IPS DF 6.9 (cell line): ENCODE results near the gene YIPF3.
A peak's percentile ranks its signal among the peaks of the same experiment; 100 is the strongest.

Experiments used
- DNase-seq: peaks from one replicate; pipeline ENCODE4 v3.0.0-alpha.2; 2013; ENCODE audit warnings: low read depth, low spot score
- H3K27ac ChIP-seq: one replicate; pipeline ENCODE4 v1.5.1; 2013; ENCODE audit warnings: low read length, control low read depth
- H3K27me3 ChIP-seq: 2 replicates; pipeline ENCODE4 v1.6.1; 2013; ENCODE audit warnings: mild to moderate bottlenecking, low read length; ENCODE audit not compliant: control insufficient read depth, insufficient read depth
- H3K36me3 ChIP-seq: 2 replicates; pipeline ENCODE4 v1.6.1; 2013; ENCODE audit warnings: low read length; ENCODE audit not compliant: control insufficient read depth, insufficient read depth
- H3K4me1 ChIP-seq: 2 replicates; pipeline ENCODE4 v1.6.1; 2013; ENCODE audit warnings: low read length; ENCODE audit not compliant: control insufficient read depth, insufficient read depth
- H3K4me3 ChIP-seq: 2 replicates; pipeline ENCODE4 v1.5.1; 2013; ENCODE audit warnings: mild to moderate bottlenecking, low read length
- H3K9me3 ChIP-seq: 2 replicates; pipeline ENCODE4 v1.6.1; 2013; ENCODE audit warnings: low read length, inconsistent platforms; ENCODE audit not compliant: control insufficient read depth, insufficient read depth
- WGBS: extraction: QIAGEN DNeasy Blood & Tissue Kit; methylation state at CpG from one replicate; pipeline ENCODE4 v1.1.7; 2013; ENCODE audit warnings: mixed read lengths, missing lambda C conversion rate; ENCODE audit not compliant: insufficient read length, insufficient coverage; 5-methylcytosine and 5-hydroxymethylcytosine counted together

YIPF3 gene

GRCh38 chr6:43493230-43493629 is 23.5 kb downstream of the YIPF3 start:
- Histone ChIP-seq H3K27ac (no peak overlapping the region), H3K4me1 (peaks cover 10% of the 10 kb centered on the region)

GRCh38 chr6:43492673-43493072 is 24.1 kb downstream of the YIPF3 start:
- no peak for DNase-seq
- H3K9me3 ChIP-seq: no peaks in the 10 kb centered on the region
- WGBS: no CpG with 5 or more reads among the region's 3 CpGs
- peaks cover 10% of the 10 kb centered on the region for H3K4me1 ChIP-seq
- H3K4me3 ChIP-seq: no peak overlapping the region
- H3K27me3 ChIP-seq: no peaks in the 10 kb centered on the region
- H3K27ac ChIP-seq: no peak overlapping the region
- H3K36me3 ChIP-seq: no peaks in the 10 kb centered on the region

More at GRCh38 chr6:43493230-43493629, 23.5 kb downstream of the YIPF3 start:
- Histone ChIP-seq H3K36me3 (no peaks in the 10 kb centered on the region), H3K27me3 (no peaks in the 10 kb centered on the region), H3K9me3 (no peaks in the 10 kb centered on the region), H3K4me3 (no peak overlapping the region)
- DNase-seq: no peak
- WGBS: no CpG with 5 or more reads among the region's 2 CpGs

GRCh38 chr6:43491750-43492661 is 24.7 kb downstream of the YIPF3 start:
- Histone ChIP-seq H3K4me1 (peaks cover 10% of the 10 kb centered on the region), H3K9me3 (no peaks in the 10 kb centered on the region), H3K27ac (no peak overlapping the region), H3K4me3 (no peak overlapping the region), H3K27me3 (no peaks in the 10 kb centered on the region), H3K36me3 (no peaks in the 10 kb centered on the region)
- no CpG with 5 or more reads among the region's 10 CpGs for WGBS
- no peak for DNase-seq

GRCh38 chr6:43490523-43490939 is 26.2 kb downstream of the YIPF3 start:
- Histone ChIP-seq H3K36me3 (no peaks in the 10 kb centered on the region), H3K4me3 (no peak overlapping the region), H3K4me1 (peaks cover 5% of the 10 kb centered on the region; the same call in 1 of the 2 replicates), H3K27ac (no peak overlapping the region), H3K9me3 (no peaks in the 10 kb centered on the region), H3K27me3 (no peaks in the 10 kb centered on the region)
- no CpG with 5 or more reads among the region's 6 CpGs for WGBS
- DNase-seq: no peak

- H3K9me3 ChIP-seq: no peaks in the 10 kb centered on the region
- no peak overlapping the region for H3K27ac ChIP-seq
- no peaks in the 10 kb centered on the region for H3K36me3 ChIP-seq
- WGBS: no CpG with 5 or more reads among the region's 12 CpGs
- no peak overlapping the region for H3K4me3 ChIP-seq
- no peak for DNase-seq
- H3K4me1 ChIP-seq: no peaks in the 10 kb centered on the region
- H3K27me3 ChIP-seq: no peaks in the 10 kb centered on the region
Measured at GRCh38 chr6:43489277-43490072, 27.3 kb downstream of the YIPF3 start.

- DNase-seq: no peak
- no peaks in the 10 kb centered on the region for H3K9me3 ChIP-seq
- H3K4me3 ChIP-seq: no peak overlapping the region
- H3K36me3 ChIP-seq: no peaks in the 10 kb centered on the region
- no peaks in the 10 kb centered on the region for H3K4me1 ChIP-seq
- H3K27me3 ChIP-seq: no peaks in the 10 kb centered on the region
- no CpG with 5 or more reads among the region's 4 CpGs for WGBS
- no peak overlapping the region for H3K27ac ChIP-seq
Measured at GRCh38 chr6:43488667-43489276, 28.0 kb downstream of the YIPF3 start.

- H3K9me3 ChIP-seq: no peaks in the 10 kb centered on the region
- no peak for DNase-seq
Measured at GRCh38 chr6:43481591-43482236, 35.0 kb downstream of the YIPF3 start.

GRCh38 chr6:43481075-43481474 is 35.7 kb downstream of the YIPF3 start:
- Histone ChIP-seq H3K4me3 (no peak overlapping the region), H3K4me1 (peaks cover 5% of the 10 kb centered on the region; the same call in 1 of the 2 replicates), H3K9me3 (no peaks in the 10 kb centered on the region), H3K27me3 (no peaks in the 10 kb centered on the region), H3K36me3 (no peaks in the 10 kb centered on the region), H3K27ac (no peak overlapping the region)
- no CpG with 5 or more reads among the region's 2 CpGs for WGBS
- no peak for DNase-seq

More at GRCh38 chr6:43481591-43482236, 35.0 kb downstream of the YIPF3 start:
- H3K27me3 ChIP-seq: no peaks in the 10 kb centered on the region
- peaks cover 5% of the 10 kb centered on the region; the same call in 1 of the 2 replicates for H3K4me1 ChIP-seq
- H3K27ac ChIP-seq: no peak overlapping the region
- WGBS: no CpG with 5 or more reads among the region's 11 CpGs
- no peak overlapping the region for H3K4me3 ChIP-seq
- H3K36me3 ChIP-seq: no peaks in the 10 kb centered on the region

GRCh38 chr6:43478008-43478372 is 38.7 kb downstream of the YIPF3 start:
- Histone ChIP-seq H3K27ac (no peak overlapping the region), H3K4me1 (peaks cover 5% of the 10 kb centered on the region; the same call in 1 of the 2 replicates), H3K9me3 (no peaks in the 10 kb centered on the region), H3K4me3 (peak overlapping the region; percentile 90; the same call in 1 of the 2 replicates), H3K27me3 (no peaks in the 10 kb centered on the region; the same call in 1 of the 2 replicates), H3K36me3 (no peaks in the 10 kb centered on the region)
- no CpG with 5 or more reads among the region's 3 CpGs for WGBS
- no peak for DNase-seq
